SKM-1 (cell line): ENCODE data around the gene C2CD2.
"Not testable (repeated sequence)": the region's sequence is repeated elsewhere in the genome, so short reads cannot be mapped to it uniquely, and the experiment has no call there.

Source experiments
- DNase-seq: peaks from one replicate; lab custom pipeline; 2025; ENCODE audit not compliant: unreplicated experiment; lab: John Stamatoyannopoulos, UW

Gene C2CD2

GRCh38 chr21:41975391-41976272 is 21.8 kb upstream of the C2CD2 start:
- DNase-seq = no peak

- no peak for DNase-seq
Observed at GRCh38 chr21:41974752-41975053, 20.9 kb upstream of the C2CD2 start.

DNA sequence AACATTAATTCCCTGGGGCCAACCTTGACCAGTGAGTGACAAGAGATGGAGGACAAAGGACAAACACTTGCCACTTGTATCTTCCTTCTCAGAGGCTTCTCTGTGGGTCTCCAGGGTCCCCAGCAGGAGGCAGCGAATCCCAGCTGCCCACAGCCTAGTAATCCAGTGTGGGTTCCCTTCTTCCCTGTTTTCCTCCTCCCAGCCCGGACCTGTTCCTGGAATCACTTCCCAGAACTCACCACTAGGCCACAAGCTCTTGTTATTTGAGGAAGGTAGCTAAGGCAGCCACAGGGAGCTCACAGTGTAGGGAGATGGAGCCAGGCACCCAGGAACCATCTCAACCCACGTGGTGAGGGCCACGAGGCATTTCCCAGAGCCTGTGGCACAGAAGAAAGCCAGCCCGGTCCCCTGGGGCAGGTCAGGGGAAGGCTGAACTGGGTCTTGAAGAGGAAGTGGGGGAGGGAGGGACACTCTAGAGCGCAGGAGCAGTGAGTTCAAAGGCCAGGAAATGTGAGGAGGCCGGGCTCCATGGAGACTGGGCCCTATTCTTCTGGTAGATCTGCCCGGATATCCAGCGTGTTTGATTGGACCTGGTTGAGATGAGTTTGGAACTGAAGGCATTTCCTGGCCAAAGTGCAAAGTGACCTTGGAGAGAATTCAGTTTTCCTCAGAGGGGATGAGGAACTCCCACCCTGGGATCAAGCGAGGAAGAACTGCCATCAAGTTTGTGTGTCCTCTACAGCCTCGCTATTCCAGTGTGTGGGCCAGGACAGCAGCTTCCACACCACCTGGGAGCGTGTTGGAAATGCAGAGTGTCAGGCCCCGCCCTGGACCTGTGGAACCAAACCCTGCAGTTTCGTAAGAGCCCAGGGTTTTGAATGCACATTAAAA is 20.3 kb upstream of the C2CD2 start:
- peak; percentile 50 for DNase-seq

- no peak for DNase-seq
Observed at GRCh38 chr21:41973427-41973831, 19.6 kb upstream of the C2CD2 start.

DNA sequence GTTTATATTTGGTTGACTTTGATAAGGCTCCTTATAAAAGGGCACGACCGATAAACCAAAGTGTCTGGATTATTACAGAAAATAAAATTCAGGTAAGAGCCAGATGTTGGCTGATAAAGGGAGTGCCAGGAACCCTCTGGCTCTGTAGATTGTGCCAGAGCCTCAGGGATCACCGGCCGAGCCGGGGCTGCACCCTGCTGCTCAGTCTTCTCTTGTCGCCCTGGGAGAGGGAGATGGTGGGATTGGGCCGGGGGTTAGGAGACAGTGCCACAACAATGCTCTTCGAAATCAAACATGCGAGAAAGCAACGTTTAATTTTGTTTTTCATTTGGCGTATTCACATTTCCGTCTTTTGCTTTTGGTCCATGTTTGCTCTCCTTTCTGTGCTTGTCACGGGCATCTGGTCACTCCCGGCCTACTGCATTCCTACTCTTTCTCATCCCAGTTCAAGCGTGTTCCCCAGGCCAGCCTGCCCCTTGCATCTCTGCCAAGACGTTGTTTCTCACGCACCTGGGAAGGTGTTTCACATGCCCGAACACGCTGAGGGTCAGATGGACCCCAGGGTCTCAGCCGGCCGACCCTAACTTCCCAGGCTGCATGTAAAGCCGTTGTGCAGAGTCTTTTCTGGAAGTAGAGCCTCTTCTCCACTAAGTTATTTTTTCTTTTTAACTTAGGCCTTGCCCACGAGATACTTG is 18.8 kb upstream of the C2CD2 start:
- no peak for DNase-seq

DNA sequence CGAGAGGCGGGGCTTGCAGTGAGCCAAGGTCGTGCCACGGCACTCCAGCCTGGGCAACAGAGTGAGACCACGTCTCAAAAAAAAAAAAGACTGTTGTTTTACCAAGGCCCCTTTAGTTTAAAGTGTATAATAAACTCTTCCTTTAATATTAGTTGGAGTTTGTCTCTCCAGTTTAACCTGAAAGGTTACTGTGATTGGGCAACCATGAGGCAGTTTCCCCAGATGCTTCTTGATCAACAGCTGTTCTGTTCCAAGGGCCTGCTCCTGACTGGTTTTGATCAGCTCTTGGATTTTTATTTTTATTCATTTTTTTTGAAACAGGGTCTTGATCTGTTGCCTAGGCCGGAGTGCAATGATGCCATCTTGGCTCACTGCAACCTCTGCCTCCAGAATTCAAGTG is 18.1 kb upstream of the C2CD2 start:
- no peak for DNase-seq

DNA sequence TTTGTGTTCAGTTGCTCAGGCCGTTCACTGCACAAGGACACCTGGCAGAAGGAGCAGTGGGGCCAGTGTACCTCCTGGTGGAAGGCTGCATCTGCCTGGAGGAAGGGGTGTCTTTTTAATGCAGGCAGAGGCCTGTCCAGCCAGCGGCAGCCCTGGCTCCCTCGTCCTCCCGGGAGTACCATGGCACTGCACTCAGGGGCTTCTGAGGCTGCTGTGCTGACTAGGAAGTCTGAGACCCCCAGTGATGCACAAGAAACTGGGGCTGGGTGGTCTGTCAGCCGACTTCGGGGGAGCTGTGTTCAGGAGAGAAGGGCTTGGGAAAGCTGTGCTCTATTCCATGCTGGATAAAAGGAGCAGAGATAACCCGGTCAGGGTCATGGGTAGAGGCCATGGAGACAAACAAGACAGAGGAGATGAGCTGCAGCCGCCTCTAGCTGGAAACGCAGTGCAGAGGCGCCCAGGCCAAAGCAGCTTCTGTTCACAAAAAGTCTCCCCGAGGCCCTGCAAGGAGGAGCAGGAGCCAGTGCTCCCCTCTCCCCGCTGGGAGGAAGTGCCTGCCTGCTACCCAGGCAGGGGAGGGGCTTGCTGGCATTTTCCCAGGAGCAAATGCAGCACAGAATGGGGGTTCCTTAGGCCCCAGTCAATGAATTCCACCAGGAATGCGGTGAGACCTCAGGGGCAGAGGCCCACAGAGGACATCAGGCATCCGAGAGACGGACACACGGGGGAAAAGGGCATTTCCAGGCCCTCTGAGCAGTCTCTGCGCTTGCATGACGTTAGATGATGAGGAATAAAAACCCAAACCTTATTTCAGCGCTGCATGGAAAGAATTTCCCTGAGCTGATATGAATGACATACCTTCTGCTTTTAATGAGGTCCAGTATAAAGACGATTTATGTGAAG is 17.2 kb upstream of the C2CD2 start:
- no peak for DNase-seq

DNA sequence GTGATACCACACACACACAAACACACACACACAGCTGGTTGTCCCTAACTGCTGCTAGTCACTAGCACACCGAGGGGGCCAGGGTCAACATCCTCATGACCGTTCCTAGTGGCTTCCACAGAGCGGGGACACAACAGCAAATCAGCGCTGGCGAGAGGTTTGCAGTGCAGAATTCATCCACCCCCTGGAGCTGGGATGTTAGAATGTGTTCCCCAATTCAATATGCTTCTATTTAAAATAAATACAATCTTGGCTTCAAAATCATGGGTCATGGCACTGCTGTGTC is 16.2 kb upstream of the C2CD2 start:
- no peak for DNase-seq

DNA sequence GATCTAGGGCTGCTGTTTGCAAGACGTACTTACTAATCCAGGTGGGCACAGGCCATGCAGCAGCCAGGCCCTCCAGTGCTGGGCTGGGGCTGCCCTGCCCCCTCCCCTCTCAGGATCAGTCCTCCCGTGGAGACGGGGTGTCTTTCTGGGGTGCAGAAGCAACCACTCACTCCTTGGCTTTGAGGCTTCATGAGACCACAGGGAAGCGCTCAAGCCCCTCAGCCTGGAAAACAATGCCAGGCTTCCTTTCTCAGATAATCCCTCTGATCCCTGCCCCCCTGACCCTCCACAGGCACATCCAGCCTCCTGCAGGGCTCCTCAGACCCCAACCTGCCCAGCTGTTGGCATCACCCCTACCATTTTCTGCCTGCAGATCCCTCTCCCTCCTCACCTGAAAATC is 13.9 kb upstream of the C2CD2 start:
- DNase-seq = no peak

DNA sequence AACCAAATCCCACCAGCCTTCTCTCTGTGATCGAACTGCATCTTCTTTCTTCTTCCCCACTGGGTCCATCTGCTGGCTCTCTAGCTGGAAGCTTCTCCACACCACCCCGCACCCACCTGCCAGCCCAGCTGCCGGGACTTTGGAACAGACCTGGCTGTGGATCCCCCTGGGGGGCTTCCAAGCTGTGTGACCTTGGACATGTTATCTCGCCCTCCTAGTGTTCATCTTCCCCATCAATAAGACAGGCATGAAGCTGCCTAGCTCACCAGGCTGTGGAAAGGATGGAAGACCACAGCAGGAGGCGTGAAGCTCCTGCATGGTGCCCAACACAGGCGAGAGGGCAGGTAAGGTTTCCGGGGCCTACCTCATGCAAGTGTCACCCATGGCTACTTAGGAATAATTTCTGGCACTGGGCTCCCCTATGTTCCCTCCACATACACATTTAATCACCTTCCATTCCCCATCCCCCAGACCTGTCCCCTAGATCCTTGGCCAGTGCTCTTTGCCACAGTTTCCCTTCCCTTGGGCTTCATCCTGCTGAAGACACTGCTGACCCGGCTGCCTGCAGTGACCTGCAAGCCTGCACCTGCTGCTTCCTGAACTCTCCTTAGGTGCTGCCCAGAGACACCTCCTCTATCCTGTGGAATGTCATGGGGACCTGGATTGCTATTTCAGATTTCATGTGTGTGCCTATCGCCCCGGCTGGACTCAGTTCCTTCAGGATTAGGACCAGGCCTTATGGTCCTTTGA is 13.2 kb upstream of the C2CD2 start:
- DNase-seq = no peak

- DNase-seq = no peak
Observed at GRCh38 chr21:41966041-41966833, 12.4 kb upstream of the C2CD2 start.

- DNase-seq = no peak
Observed at GRCh38 chr21:41965461-41966013, 11.7 kb upstream of the C2CD2 start.

DNA sequence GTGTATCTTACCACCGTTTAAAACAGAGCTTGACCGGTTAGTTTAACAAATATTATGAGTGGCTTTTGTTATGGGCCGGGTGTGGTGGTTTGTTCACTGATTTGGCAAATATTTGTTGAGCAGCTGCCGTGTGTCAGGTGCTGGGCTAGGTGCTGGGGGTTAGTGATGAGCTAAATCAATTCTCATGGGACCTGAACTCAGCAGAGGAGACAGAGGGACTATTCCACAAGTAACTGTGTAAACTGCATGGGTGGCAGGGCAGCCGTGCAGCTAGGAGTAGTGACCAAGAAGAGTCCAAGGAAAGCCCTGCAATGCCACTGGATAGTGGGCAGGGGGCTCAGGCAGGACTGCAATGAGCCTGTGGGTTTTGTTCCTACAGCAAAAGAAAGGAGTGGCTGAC is 11.2 kb upstream of the C2CD2 start:
- no peak for DNase-seq

DNA sequence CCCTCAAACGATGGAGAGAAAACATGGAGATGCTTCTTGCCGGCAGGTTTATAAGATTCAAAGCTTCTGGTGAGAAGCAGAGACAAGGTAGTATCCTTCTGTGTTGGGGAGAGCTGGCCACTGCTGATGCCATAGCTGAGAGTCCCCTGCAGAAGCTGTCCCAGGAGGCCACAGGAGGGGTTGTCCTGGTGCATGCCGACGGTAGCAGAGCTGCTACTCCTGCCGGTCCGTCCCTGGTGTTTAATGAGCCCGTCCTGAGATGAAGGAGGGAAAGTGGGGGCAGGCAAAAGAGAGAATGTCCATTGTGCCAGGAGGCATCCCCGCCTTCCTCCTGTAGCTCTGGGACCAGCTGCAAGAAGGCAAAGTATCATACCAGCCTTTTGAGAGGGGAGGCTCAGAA is 10.4 kb upstream of the C2CD2 start:
- no peak for DNase-seq

DNA sequence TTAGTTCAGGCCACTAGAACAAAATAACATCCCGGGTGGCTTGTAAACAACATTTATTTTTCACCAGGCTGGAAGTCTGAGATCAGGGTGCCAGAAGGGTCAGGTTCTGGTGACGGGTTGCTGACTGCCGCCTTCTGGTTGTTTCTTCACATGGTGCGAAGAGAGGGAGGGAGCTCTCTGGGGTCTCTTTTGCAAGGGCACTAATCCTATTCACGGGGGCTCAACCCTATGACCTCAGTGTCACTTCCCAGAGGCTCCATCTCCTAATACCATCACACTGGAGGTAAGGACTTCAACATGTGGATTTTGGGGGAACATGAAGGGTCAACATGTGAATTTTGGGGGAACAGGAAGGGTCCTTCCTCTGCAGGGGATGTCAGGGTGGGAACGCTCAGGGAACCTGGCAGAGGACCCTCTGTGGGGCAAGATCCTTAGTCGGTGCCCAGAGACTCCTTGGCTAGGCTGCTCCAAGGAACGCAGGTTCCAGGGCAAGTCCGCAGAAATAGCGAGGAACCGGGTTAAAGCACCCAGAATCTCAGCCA is 8.7 kb upstream of the C2CD2 start:
- no peak for DNase-seq

- no peak for DNase-seq
Observed at GRCh38 chr21:41961753-41962152, 7.9 kb upstream of the C2CD2 start.

DNA sequence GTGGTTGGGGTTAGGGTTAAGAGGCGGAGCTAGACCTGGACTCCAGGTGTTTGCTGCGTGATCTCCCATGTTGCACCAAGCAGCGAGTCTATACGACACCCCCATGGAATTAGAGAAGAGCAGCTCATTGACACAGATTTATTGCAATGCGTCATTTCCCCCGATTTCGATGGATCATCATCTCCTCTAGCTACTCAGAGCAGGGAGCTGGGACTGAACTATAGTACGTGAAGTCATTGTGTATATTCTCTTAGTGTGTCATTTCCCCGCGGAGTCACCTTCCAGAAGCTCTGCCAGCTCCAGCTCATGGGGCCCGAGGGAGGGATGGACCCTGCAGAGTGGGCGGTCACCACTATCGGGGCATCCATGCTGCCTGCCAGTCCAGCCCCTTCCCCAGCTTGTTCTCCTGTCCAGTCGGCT is 7.5 kb upstream of the C2CD2 start:
- DNase-seq = no peak

DNA sequence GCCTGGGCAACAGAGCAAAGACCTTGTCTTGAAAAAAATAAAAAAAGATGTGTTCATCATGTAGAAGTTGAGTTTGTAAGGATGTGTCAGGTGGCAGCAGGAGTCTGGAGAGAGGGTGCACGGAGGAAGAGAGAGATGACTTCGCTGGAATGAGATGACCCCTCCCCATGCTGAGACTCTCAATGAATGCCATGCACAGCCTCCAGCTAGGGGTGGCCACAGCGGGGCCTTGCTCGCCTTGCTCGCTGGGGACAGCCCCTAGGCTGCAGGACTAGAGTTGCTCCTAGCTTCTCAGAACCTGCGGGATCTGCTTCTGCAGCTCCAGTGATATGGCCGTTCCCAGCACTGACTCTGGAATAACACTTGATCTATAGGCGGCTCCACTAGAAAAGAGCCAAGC is 6.6 kb upstream of the C2CD2 start:
- DNase-seq = no peak

- DNase-seq = not testable (repeated sequence)
Observed at GRCh38 chr21:41959697-41960096, 5.9 kb upstream of the C2CD2 start.
